HCT116 (cell line): Measurements from ENCODE around the gene SPHK1. TPM values are rescaled to one million over a fixed set of nuclear protein-coding genes. Genes with fewer than 3 reads are reported as not detected.

ENCODE experiments used
- ATAC-seq: fragments of 200-7000 bp; cut with Tn5 transposase; 2 replicates; pipeline ENCODE4 v1.9.1; 2020; ENCODE audit warnings: mild to moderate bottlenecking, moderate library complexity
- BruUV-seq: library from RNA; stranded (reverse); fragments of 400-500 nt; replicated peaks from 2 replicates; lab custom pipeline; 2021; lab: Mats Ljungman, UMichigan
- CTCF ChIA-PET: fragments of 300-600 bp; sonication (Branson Sonifier 250); formaldehyde crosslinking; loops from one replicate; lab custom pipeline; 2021; ENCODE audit warnings: antibody characterized with exemption; lab: Charles Lee
- POLR2A ChIA-PET: fragments of 300-600, 350-600 bp; sonication (Branson Sonifier 250); formaldehyde crosslinking; loops from one replicate; lab custom pipeline; 2021; ENCODE audit warnings: antibody characterized with exemption; lab: Charles Lee
- RAD21 ChIA-PET, 2 experiments: fragments of 300-600 bp; sonication (Branson Sonifier 250); formaldehyde crosslinking; loops; one replicate each; lab custom pipeline; 2023; ENCODE audit warnings: low total read pairs in 2 of 2; ENCODE audit not compliant: uncharacterized antibody in 2 of 2, unreplicated experiment in 2 of 2, low non-redundant PET in 1 of 2; lab: Charles Lee
- DNase-seq: peaks from one replicate; pipeline ENCODE4 v3.0.0-alpha.2; 2010; ENCODE audit warnings: low read depth, low spot score
- H2AFZ ChIP-seq: fragments of 200-600 bp; shearing (Covaris generic), sonication (generic); 2 replicates; pipeline ENCODE4 v1.6.1; 2017; ENCODE audit warnings: low read depth, mixed run types, mixed read lengths, antibody characterized with exemption, low read length; ENCODE audit not compliant: poor library complexity, severe bottlenecking
- H3K27ac ChIP-seq: 2 replicates; pipeline ENCODE4 v1.5.1; 2012; ENCODE audit warnings: low read depth, low read length
- H3K27me3 ChIP-seq: fragments of 200-600 bp; sonication (generic); 2 replicates; pipeline ENCODE4 v1.6.1; 2016; ENCODE audit warnings: mixed run types, low read length, mixed read lengths; ENCODE audit not compliant: insufficient read depth
- H3K36me3 ChIP-seq, 2 experiments: fragments of 200-500 bp in 1 of 2; fragments of 200-600 bp in 1 of 2; sonication (Bioruptor generic) in 1 of 2; sonication (generic) in 1 of 2; 2 replicates each; pipeline versions ENCODE4 v1.5.1 to v1.6.1; 2014 to 2016; ENCODE audit warnings: low read length in 2 of 2, inconsistent platforms in 1 of 2, mixed read lengths in 1 of 2, mixed run types in 1 of 2; ENCODE audit not compliant: insufficient read depth in 2 of 2, control insufficient read depth in 1 of 2
- H3K4me1 ChIP-seq, 2 experiments: fragments of 200-600 bp in 1 of 2; sonication (generic) in 1 of 2; 2 replicates each; pipeline versions ENCODE4 v1.5.1 to v1.6.1; 2012 to 2017; ENCODE audit warnings: low read length in 2 of 2, inconsistent platforms in 1 of 2, mild to moderate bottlenecking in 1 of 2, mixed read lengths in 1 of 2, mixed run types in 1 of 2, moderate library complexity in 1 of 2; ENCODE audit not compliant: insufficient read depth in 2 of 2, control insufficient read depth in 1 of 2
- H3K4me2 ChIP-seq: fragments of 200-600 bp; sonication (generic); 2 replicates; pipeline ENCODE4 v1.6.1; 2017; ENCODE audit warnings: mixed run types, low read length, mixed read lengths
- H3K4me3 ChIP-seq, 2 experiments: fragments of 200-600 bp in 1 of 2; sonication (generic) in 1 of 2; replicated peaks in 1 of 2; 2 replicates each; pipeline ENCODE4 v1.5.1; 2011 to 2016; ENCODE audit warnings: low read length in 2 of 2, control low read depth in 1 of 2, low read depth in 1 of 2, mild to moderate bottlenecking in 1 of 2, mixed read lengths in 1 of 2, mixed run types in 1 of 2
- H3K79me2 ChIP-seq: fragments of 200-600 bp; sonication (generic); 2 replicates; pipeline ENCODE4 v1.6.1; 2017; ENCODE audit warnings: mild to moderate bottlenecking, mixed run types, low read length, moderate library complexity, mixed read lengths; ENCODE audit not compliant: insufficient read depth
- H3K9ac ChIP-seq: fragments of 200-600 bp; sonication (generic); 2 replicates; pipeline ENCODE4 v1.6.1; 2016; ENCODE audit warnings: low read length, mixed read lengths
- H3K9me2 ChIP-seq: fragments of 200-600 bp; sonication (generic), shearing (Covaris generic); 2 replicates; pipeline ENCODE4 v1.6.1; 2017; ENCODE audit warnings: mixed run types, mild to moderate bottlenecking, moderate library complexity; ENCODE audit not compliant: insufficient read depth
- H3K9me3 ChIP-seq, 2 experiments: fragments of 200-500 bp in 1 of 2; fragments of 200-600 bp in 1 of 2; sonication (Bioruptor generic) in 1 of 2; sonication (generic) in 1 of 2; 2 replicates each; pipeline ENCODE4 v1.6.1; 2014 to 2017; ENCODE audit warnings: low read length in 2 of 2, mixed read lengths in 2 of 2, inconsistent platforms in 1 of 2, low read depth in 1 of 2, mild to moderate bottlenecking in 1 of 2, mixed run types in 1 of 2, moderate library complexity in 1 of 2; ENCODE audit not compliant: control insufficient read depth in 1 of 2, insufficient read depth in 1 of 2
- H4K20me1 ChIP-seq: fragments of 200-600 bp; sonication (generic), shearing (Covaris generic); 2 replicates; pipeline ENCODE4 v1.6.1; 2017; ENCODE audit warnings: mixed run types, mild to moderate bottlenecking, moderate library complexity; ENCODE audit not compliant: insufficient read depth
- CBX3 ChIP-seq: IDR thresholded peaks from 2 replicates; pipeline ENCODE4 v1.6.1; 2012; ENCODE audit warnings: low read depth
- CEBPB ChIP-seq: IDR thresholded peaks from 2 replicates; pipeline ENCODE4 v1.6.1; 2012; ENCODE audit warnings: low read depth
- EGR1 ChIP-seq: IDR thresholded peaks from 2 replicates; pipeline ENCODE4 v1.6.1; 2012; ENCODE audit warnings: low read depth
- EZH2 ChIP-seq: fragments of 200-600 bp; sonication (generic); IDR thresholded peaks from 2 replicates; pipeline ENCODE4 v1.6.1; 2017; ENCODE audit warnings: antibody characterized with exemption, mixed run types
- FOSL1 ChIP-seq: IDR thresholded peaks from 2 replicates; pipeline ENCODE4 v1.6.1; 2012; ENCODE audit warnings: low read depth
- JUND ChIP-seq: IDR thresholded peaks from 2 replicates; pipeline ENCODE4 v1.6.1; 2012
- POLR2AphosphoS5 ChIP-seq: IDR thresholded peaks from 2 replicates; pipeline ENCODE4 v1.6.1; 2011; ENCODE audit warnings: mild to moderate bottlenecking, low read depth, low read length, moderate library complexity
- RAD21 ChIP-seq: IDR thresholded peaks from 2 replicates; pipeline ENCODE4 v1.6.1; 2012; ENCODE audit warnings: low read depth, mild to moderate bottlenecking
- SIN3A ChIP-seq: IDR thresholded peaks from 2 replicates; pipeline ENCODE4 v1.6.1; 2012; ENCODE audit warnings: low read depth
- SP1 ChIP-seq: IDR thresholded peaks from 2 replicates; pipeline ENCODE4 v1.6.1; 2012; ENCODE audit warnings: low read depth
- TCF7L2 ChIP-seq: IDR thresholded peaks from 2 replicates; pipeline ENCODE4 v1.7.0; 2011; ENCODE audit warnings: borderline replicate concordance, inconsistent platforms; ENCODE audit not compliant: insufficient read depth, insufficient read length; ENCODE audit errors: extremely low read depth
- YY1 ChIP-seq: IDR thresholded peaks from 2 replicates; pipeline ENCODE4 v1.6.1; 2011; ENCODE audit warnings: low read length, low read depth, moderate library complexity, mild to moderate bottlenecking; ENCODE audit not compliant: insufficient replicate concordance; ENCODE audit errors: extremely low read depth
- ZFX ChIP-seq: fragments of 450-650 bp; IDR thresholded peaks from 2 replicates; pipeline ENCODE4 v1.6.1; 2017
- ZNF274 ChIP-seq: fragments of 200-500 bp; sonication (Bioruptor generic); IDR thresholded peaks from 2 replicates; pipeline ENCODE4 v1.6.1; 2014; ENCODE audit warnings: mild to moderate bottlenecking, low read depth, low read length, inconsistent platforms
- intact Hi-C: fragments of 100-400 bp; cut with micrococcal nuclease; formaldehyde crosslinking; loops from 2 replicates; pipeline ENCODE4 v1.10.0; 2022
- total RNA-seq: library from RNA; stranded (reverse); gene quantifications from one replicate; pipeline ENCODE4 v1.2.1, GENCODE V29; 2021; ENCODE audit not compliant: unreplicated experiment
- TF ChIP-seq, protein P1 (sequence below), 3 experiments: fragments of 200-600 bp in 1 of 3; sonication (generic) in 1 of 3; IDR thresholded peaks in 2 of 3; conservative IDR thresholded peaks in 1 of 3; 2 replicates each; pipeline ENCODE4 v1.5.1; 2012 to 2017; ENCODE audit warnings: low read depth in 2 of 3, low read length in 2 of 3, antibody characterized with exemption in 1 of 3, borderline replicate concordance in 1 of 3, control low read depth in 1 of 3, mild to moderate bottlenecking in 1 of 3, mixed read lengths in 1 of 3, mixed run types in 1 of 3, moderate library complexity in 1 of 3; ENCODE audit not compliant: insufficient read depth in 1 of 3
- TF ChIP-seq, protein P2 (sequence below): IDR thresholded peaks from 2 replicates; pipeline ENCODE4 v1.6.1; 2011; ENCODE audit warnings: mild to moderate bottlenecking, low read length, moderate library complexity; ENCODE audit not compliant: insufficient replicate concordance; ENCODE audit errors: extremely low read depth
- TF ChIP-seq, protein P3 (sequence below): IDR thresholded peaks from 2 replicates; pipeline ENCODE4 v1.6.1; 2012; ENCODE audit warnings: low read depth

Gene SPHK1
- total RNA-seq, 1 experiment from 2014 or later: 4.6 TPM

DNA sequence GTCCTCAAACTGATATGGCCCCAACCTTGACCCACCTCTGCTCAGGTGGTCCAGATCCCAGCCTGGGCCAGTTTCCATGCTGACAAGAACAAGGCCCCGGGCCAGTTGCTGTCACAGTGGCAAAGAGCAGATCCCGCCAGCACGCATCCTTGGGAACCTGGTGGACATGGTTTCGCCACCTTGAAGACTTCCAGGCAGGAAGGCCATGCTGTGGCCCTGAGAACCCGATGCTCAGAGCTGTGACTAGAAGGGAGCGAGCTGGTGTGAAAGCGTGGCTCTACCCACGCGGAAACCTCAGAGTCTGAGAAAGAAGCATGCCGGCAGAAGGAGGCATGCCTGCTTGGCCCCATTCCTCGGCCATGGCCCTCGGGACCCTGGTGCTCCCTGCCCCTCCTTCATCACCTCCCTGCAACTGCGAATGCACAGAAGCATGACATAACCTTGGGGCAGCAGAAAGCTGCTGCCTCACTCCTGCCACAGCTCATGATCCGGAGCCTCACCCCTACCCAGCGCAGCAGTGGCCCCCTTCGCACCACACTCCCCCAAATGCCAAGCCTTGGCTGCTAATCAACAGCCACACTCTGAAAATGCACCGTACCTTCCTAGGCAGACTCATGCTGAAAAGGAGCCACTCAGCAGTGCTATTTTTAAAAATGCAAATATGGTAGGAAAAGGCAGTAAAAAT, 35.3 kb downstream of the SPHK1 start:
- CTCF ChIA-PET: no interaction called here
- peaks cover 88% of the 10 kb centered on the region for H3K79me2 ChIP-seq
- no peaks in the 10 kb centered on the region for H3K9me2 ChIP-seq
- intact Hi-C loops: no loop called here
- TF ChIP-seq JUND: no peak
- TF ChIP-seq EZH2: no peak
- no peak for TF ChIP-seq SP1
- TF ChIP-seq, protein P1, sequence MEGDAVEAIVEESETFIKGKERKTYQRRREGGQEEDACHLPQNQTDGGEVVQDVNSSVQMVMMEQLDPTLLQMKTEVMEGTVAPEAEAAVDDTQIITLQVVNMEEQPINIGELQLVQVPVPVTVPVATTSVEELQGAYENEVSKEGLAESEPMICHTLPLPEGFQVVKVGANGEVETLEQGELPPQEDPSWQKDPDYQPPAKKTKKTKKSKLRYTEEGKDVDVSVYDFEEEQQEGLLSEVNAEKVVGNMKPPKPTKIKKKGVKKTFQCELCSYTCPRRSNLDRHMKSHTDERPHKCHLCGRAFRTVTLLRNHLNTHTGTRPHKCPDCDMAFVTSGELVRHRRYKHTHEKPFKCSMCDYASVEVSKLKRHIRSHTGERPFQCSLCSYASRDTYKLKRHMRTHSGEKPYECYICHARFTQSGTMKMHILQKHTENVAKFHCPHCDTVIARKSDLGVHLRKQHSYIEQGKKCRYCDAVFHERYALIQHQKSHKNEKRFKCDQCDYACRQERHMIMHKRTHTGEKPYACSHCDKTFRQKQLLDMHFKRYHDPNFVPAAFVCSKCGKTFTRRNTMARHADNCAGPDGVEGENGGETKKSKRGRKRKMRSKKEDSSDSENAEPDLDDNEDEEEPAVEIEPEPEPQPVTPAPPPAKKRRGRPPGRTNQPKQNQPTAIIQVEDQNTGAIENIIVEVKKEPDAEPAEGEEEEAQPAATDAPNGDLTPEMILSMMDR (IDR thresholded peaks at IDR 0.05 in 2 of 3, conservative IDR thresholded peaks at IDR 0.05 in 1 of 3; ENCODE audit: borderline replicate concordance in 1 of 3, insufficient read depth in 1 of 3, low read depth in 2 of 3, low read length in 2 of 3): no peak
- no peak for TF ChIP-seq ZNF274
- no peak for TF ChIP-seq YY1
- no peak for TF ChIP-seq FOSL1
- TF ChIP-seq CEBPB: no peak
- TF ChIP-seq POLR2AphosphoS5: no peak
- TF ChIP-seq RAD21: no peak
- no peak for TF ChIP-seq SIN3A
- no peak for TF ChIP-seq CBX3
- TF ChIP-seq TCF7L2: no peak
- TF ChIP-seq EGR1: no peak
- TF ChIP-seq, protein P2, sequence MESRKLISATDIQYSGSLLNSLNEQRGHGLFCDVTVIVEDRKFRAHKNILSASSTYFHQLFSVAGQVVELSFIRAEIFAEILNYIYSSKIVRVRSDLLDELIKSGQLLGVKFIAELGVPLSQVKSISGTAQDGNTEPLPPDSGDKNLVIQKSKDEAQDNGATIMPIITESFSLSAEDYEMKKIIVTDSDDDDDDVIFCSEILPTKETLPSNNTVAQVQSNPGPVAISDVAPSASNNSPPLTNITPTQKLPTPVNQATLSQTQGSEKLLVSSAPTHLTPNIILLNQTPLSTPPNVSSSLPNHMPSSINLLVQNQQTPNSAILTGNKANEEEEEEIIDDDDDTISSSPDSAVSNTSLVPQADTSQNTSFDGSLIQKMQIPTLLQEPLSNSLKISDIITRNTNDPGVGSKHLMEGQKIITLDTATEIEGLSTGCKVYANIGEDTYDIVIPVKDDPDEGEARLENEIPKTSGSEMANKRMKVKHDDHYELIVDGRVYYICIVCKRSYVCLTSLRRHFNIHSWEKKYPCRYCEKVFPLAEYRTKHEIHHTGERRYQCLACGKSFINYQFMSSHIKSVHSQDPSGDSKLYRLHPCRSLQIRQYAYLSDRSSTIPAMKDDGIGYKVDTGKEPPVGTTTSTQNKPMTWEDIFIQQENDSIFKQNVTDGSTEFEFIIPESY: no peak
- TF ChIP-seq, protein P3, sequence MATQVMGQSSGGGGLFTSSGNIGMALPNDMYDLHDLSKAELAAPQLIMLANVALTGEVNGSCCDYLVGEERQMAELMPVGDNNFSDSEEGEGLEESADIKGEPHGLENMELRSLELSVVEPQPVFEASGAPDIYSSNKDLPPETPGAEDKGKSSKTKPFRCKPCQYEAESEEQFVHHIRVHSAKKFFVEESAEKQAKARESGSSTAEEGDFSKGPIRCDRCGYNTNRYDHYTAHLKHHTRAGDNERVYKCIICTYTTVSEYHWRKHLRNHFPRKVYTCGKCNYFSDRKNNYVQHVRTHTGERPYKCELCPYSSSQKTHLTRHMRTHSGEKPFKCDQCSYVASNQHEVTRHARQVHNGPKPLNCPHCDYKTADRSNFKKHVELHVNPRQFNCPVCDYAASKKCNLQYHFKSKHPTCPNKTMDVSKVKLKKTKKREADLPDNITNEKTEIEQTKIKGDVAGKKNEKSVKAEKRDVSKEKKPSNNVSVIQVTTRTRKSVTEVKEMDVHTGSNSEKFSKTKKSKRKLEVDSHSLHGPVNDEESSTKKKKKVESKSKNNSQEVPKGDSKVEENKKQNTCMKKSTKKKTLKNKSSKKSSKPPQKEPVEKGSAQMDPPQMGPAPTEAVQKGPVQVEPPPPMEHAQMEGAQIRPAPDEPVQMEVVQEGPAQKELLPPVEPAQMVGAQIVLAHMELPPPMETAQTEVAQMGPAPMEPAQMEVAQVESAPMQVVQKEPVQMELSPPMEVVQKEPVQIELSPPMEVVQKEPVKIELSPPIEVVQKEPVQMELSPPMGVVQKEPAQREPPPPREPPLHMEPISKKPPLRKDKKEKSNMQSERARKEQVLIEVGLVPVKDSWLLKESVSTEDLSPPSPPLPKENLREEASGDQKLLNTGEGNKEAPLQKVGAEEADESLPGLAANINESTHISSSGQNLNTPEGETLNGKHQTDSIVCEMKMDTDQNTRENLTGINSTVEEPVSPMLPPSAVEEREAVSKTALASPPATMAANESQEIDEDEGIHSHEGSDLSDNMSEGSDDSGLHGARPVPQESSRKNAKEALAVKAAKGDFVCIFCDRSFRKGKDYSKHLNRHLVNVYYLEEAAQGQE: no peak
- TF ChIP-seq ZFX: no peak
- no TSS peak for BruUV-seq
- H3K4me1 ChIP-seq: peaks cover 0 to 4% of the 10 kb centered on the region in 2 experiments; a peak in 1 of 4 replicates
- H3K27ac ChIP-seq: no peak overlapping the region; the same call in 1 of the 2 replicates
- H3K9me3 ChIP-seq: no peaks in the 10 kb centered on the region
- POLR2A ChIA-PET: no interaction called here
- RAD21 ChIA-PET: no interaction called here
- DNase-seq (no peak), ATAC-seq (no peak)
- peaks cover 4% of the 10 kb centered on the region; the same call in 1 of the 2 replicates for H4K20me1 ChIP-seq
- no peak overlapping the region for H3K9ac ChIP-seq
- no peaks in the 10 kb centered on the region for H3K27me3 ChIP-seq
- no peak overlapping the region for H2AFZ ChIP-seq
- no peak overlapping the region for H3K4me2 ChIP-seq
- H3K36me3 ChIP-seq: peaks cover 0 to 4% of the 10 kb centered on the region in 2 experiments; a peak in 1 of 4 replicates
- H3K4me3 ChIP-seq: no peak overlapping the region
